ACC112 (cell line): Measurements from ENCODE around the gene CCR7.

Experiments used
- H2AFZ ChIP-seq: fragments of 200-600 bp; sonication (generic); one replicate; pipeline ENCODE4 v1.6.0; 2017; ENCODE audit warnings: antibody characterized with exemption, low read length; ENCODE audit not compliant: unreplicated experiment
- H3K27ac ChIP-seq: fragments of 200-600 bp; sonication (generic); 2 replicates; pipeline ENCODE4 v1.5.1; 2014; ENCODE audit warnings: low read depth, mild to moderate bottlenecking, antibody characterized with exemption, low read length, moderate library complexity
- H3K27me3 ChIP-seq: fragments of 200-600 bp; sonication (generic); 2 replicates; pipeline ENCODE4 v1.6.1; 2014; ENCODE audit warnings: mild to moderate bottlenecking, antibody characterized with exemption, low read length, moderate library complexity, mixed read lengths; ENCODE audit not compliant: insufficient read depth
- H3K36me3 ChIP-seq: fragments of 200-600 bp; sonication (generic); 2 replicates; pipeline ENCODE4 v1.6.1; 2016; ENCODE audit warnings: mild to moderate bottlenecking, antibody characterized with exemption, low read length, moderate library complexity, mixed read lengths; ENCODE audit not compliant: insufficient read depth
- H3K4me1 ChIP-seq: fragments of 200-600 bp; sonication (generic); one replicate; pipeline ENCODE4 v1.6.1; 2016; ENCODE audit warnings: low read length, mixed read lengths; ENCODE audit not compliant: insufficient read depth, unreplicated experiment, control insufficient read depth
- H3K4me3 ChIP-seq: fragments of 200-600 bp; sonication (generic); 2 replicates; pipeline ENCODE4 v1.5.1; 2014; ENCODE audit warnings: mild to moderate bottlenecking, low read depth, low read length
- H3K79me2 ChIP-seq: fragments of 200-600 bp; sonication (generic); one replicate; pipeline ENCODE4 v1.6.0; 2016; ENCODE audit warnings: low read length; ENCODE audit not compliant: control insufficient read depth, unreplicated experiment, insufficient read depth

The CCR7 gene

GRCh38 chr17:40518401-40519088, 46.7 kb downstream of the CCR7 start:
- peak overlapping the region; percentile 56 for H3K27ac ChIP-seq
- no peak overlapping the region for H2AFZ ChIP-seq

GRCh38 chr17:40517981-40518380, 47.3 kb downstream of the CCR7 start:
- H3K4me1 ChIP-seq, result peaks cover 51% of the 10 kb centered on the region
- H3K27me3 ChIP-seq, result no peaks in the 10 kb centered on the region
- no peak overlapping the region for H3K4me3 ChIP-seq
- peak overlapping the region; percentile 56 for H3K27ac ChIP-seq
- no peak overlapping the region for H2AFZ ChIP-seq
- H3K79me2 ChIP-seq, result no peaks in the 10 kb centered on the region
- no peaks in the 10 kb centered on the region for H3K36me3 ChIP-seq

More at GRCh38 chr17:40518401-40519088, 46.7 kb downstream of the CCR7 start:
- 0 out of 2 replicates have a peak, but pooled peaks cover 4% of the 10 kb centered on the region for H3K36me3 ChIP-seq
- H3K4me1 ChIP-seq, result peaks cover 51% of the 10 kb centered on the region
- no peaks in the 10 kb centered on the region for H3K79me2 ChIP-seq
- no peaks in the 10 kb centered on the region for H3K27me3 ChIP-seq
- no peak overlapping the region for H3K4me3 ChIP-seq

- Histone ChIP-seq H3K4me3 (no peak overlapping the region), H3K27me3 (no peaks in the 10 kb centered on the region), H3K27ac (peak overlapping the region; percentile 72), H2AFZ (no peak overlapping the region), H3K36me3 (no peaks in the 10 kb centered on the region), H3K79me2 (no peaks in the 10 kb centered on the region), H3K4me1 (peaks cover 53% of the 10 kb centered on the region)
These were observed 48.0 kb downstream of the CCR7 start for GRCh38 chr17:40517286-40517662.

- Histone ChIP-seq H3K4me1 (peaks cover 53% of the 10 kb centered on the region), H3K27me3 (no peaks in the 10 kb centered on the region), H3K4me3 (no peak overlapping the region), H3K79me2 (no peaks in the 10 kb centered on the region), H3K27ac (peak overlapping the region; percentile 72), H3K36me3 (no peaks in the 10 kb centered on the region), H2AFZ (peak overlapping the region; percentile 56)
These were observed 48.5 kb downstream of the CCR7 start for GRCh38 chr17:40516581-40517285.

- H3K4me3 ChIP-seq, result no peak overlapping the region
- H3K27me3 ChIP-seq, result no peaks in the 10 kb centered on the region
- H3K4me1 ChIP-seq, result peaks cover 54% of the 10 kb centered on the region
- no peaks in the 10 kb centered on the region for H3K36me3 ChIP-seq
- H3K27ac ChIP-seq, result no peak overlapping the region
- no peak overlapping the region for H2AFZ ChIP-seq
- H3K79me2 ChIP-seq, result no peaks in the 10 kb centered on the region
These were observed 49.7 kb downstream of the CCR7 start for GRCh38 chr17:40515491-40516041.

GRCh38 chr17:40515011-40515410, 50.3 kb downstream of the CCR7 start:
- Histone ChIP-seq H2AFZ (no peak overlapping the region), H3K27me3 (no peaks in the 10 kb centered on the region), H3K4me3 (no peak overlapping the region), H3K36me3 (no peaks in the 10 kb centered on the region), H3K27ac (no peak overlapping the region), H3K4me1 (peaks cover 59% of the 10 kb centered on the region), H3K79me2 (no peaks in the 10 kb centered on the region)

- Histone ChIP-seq H3K27me3 (no peaks in the 10 kb centered on the region), H3K4me1 (peaks cover 59% of the 10 kb centered on the region), H3K4me3 (no peak overlapping the region), H3K79me2 (no peaks in the 10 kb centered on the region), H3K36me3 (no peaks in the 10 kb centered on the region), H2AFZ (no peak overlapping the region), H3K27ac (no peak overlapping the region)
These were observed 51.0 kb downstream of the CCR7 start for GRCh38 chr17:40514013-40514875.

- Histone ChIP-seq H3K27me3 (no peaks in the 10 kb centered on the region), H3K4me1 (peaks cover 42% of the 10 kb centered on the region), H3K79me2 (no peaks in the 10 kb centered on the region), H3K4me3 (no peak overlapping the region), H3K36me3 (no peaks in the 10 kb centered on the region), H2AFZ (no peak overlapping the region), H3K27ac (peak overlapping the region; percentile 83)
These were observed 53.5 kb downstream of the CCR7 start for GRCh38 chr17:40511667-40512220.

- Histone ChIP-seq H3K79me2 (no peaks in the 10 kb centered on the region), H3K4me1 (peaks cover 36% of the 10 kb centered on the region), H3K27ac (peak overlapping the region; percentile 83), H3K4me3 (no peak overlapping the region), H3K36me3 (no peaks in the 10 kb centered on the region), H2AFZ (no peak overlapping the region), H3K27me3 (no peaks in the 10 kb centered on the region)
These were observed 54.1 kb downstream of the CCR7 start for GRCh38 chr17:40511136-40511535.

GRCh38 chr17:40510328-40510648, 55.0 kb downstream of the CCR7 start:
- Histone ChIP-seq H3K4me1 (peaks cover 36% of the 10 kb centered on the region), H3K79me2 (no peaks in the 10 kb centered on the region), H3K27ac (peak overlapping the region; percentile 83), H2AFZ (peak overlapping the region; percentile 29), H3K36me3 (no peaks in the 10 kb centered on the region), H3K27me3 (no peaks in the 10 kb centered on the region), H3K4me3 (no peak overlapping the region)
